HG02870 (cell line): ENCODE data around the gene PAX7.
"Not testable (repeated sequence)": the region's sequence is repeated elsewhere in the genome, so short reads cannot be mapped to it uniquely, and the experiment has no call there.

Experiments
- ATAC-seq: cut with Tn5 transposase; IDR thresholded peaks from one replicate; pipeline ENCODE4 v1.9.1; 2021; ENCODE audit warnings: mild to moderate bottlenecking, moderate library complexity; ENCODE audit not compliant: unreplicated experiment

PAX7 gene

GRCh38 chr1:18748435-18748834 is 117.8 kb downstream of the PAX7 start:
- ATAC-seq = no peak

DNA sequence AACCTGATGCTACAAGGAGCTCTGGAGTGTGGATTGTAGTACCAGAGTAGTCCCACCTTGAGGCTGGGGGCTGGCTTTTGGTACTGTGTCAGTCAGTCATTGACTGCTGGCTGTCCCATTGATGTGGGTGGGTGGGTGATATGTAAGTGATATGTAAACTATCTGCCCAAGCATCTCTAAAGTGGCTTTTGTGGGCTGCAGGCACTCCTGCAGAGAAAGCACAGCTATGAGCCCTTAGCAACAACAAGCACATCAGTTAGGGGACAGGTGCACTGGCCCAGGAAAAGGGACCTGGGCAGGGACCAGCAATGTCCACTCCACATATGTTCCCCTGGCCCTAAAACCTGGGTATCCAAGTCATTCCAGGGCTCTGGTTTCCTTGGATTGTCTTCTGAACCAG is 118.9 kb downstream of the PAX7 start:
- ATAC-seq = no peak

- no peak for ATAC-seq
Measured at GRCh38 chr1:18750600-18750999, 120.0 kb downstream of the PAX7 start.

GRCh38 chr1:18751425-18751824 is 120.8 kb downstream of the PAX7 start:
- ATAC-seq = no peak

DNA sequence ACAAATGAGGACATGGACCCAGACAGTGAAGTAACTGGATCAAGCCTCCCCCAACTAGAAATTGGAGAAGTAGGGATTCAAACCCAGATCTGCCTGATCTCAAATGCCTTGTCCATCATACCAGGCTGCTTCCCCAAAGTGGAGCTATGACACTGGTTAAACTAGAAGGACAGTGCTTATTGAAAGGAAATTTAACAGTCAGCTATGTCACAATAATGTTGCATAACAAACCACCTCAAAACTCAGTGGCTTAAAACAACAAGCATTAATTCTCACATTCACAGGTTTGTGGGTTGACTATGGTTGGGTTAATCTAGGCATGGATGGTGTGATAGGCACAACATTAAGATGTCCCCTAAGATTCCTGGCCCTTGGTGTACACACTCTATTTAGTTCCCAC is 121.8 kb downstream of the PAX7 start:
- no peak for ATAC-seq

DNA sequence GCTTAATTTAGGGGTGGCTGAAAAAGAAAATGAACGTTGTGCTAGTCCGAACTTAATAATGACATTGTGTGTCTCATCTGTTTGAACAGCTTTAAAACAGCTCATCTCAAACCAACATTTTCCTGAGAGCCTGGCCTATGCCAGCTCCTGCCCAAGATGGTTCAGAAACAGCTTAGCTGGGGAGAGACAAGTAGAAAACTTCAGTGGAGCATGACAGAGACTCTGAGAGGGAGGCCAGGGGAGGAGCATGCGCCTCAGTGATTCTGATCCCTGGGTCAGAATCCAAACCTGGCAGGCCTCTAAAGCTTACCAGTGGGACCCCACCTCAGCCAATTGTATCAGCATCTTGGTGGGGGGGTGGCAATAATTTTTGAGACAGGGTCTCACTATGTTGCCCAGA is 129.5 kb downstream of the PAX7 start:
- ATAC-seq = no peak

DNA sequence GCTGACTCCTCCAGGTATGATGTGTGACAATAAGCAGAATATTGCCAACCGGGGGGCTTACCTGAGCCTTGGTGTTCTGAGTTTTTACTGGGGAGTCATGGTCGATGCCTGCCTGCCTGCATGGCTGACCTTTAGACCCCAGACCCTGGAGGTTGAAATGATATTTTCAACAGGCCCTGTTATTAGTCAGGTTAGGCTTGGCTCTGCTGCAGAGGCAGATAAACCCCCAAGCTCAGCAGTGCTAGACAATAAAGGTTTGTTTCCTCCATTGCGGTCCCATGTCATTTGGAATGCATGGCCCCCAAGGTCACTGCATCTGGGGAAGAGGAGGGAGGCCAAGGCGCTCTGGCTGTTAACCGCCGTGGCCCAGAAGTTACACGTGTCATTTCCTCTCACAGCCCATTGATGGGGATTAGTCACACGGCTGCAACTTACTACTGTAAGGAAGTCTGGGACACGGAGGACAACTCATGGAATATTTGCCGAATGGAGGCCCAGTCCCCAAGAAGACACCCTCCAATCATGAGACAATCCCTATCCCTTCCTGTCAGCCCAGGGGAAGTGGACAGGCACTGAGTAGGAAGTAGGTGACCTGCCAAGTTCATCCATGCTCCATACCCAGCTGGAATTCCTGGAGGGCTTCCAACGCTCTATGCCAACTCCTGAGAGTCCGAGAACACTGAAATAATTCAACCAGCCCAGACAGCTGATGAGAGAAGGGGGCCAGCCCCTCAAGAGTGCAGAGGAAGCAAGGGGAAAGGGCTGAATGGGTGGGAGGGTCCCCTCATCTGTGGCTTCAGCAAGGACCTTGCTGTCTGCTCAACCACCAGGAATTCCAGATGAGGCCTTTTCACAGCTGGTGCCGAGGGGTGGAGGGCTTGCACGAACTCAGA is 131.5 kb downstream of the PAX7 start:
- ATAC-seq = no peak

- no peak for ATAC-seq
Measured at GRCh38 chr1:18764362-18764761, 133.7 kb downstream of the PAX7 start.

- no peak for ATAC-seq
Measured at GRCh38 chr1:18765725-18766124, 135.1 kb downstream of the PAX7 start.

- no peak for ATAC-seq
Measured at GRCh38 chr1:18766328-18766727, 135.7 kb downstream of the PAX7 start.

DNA sequence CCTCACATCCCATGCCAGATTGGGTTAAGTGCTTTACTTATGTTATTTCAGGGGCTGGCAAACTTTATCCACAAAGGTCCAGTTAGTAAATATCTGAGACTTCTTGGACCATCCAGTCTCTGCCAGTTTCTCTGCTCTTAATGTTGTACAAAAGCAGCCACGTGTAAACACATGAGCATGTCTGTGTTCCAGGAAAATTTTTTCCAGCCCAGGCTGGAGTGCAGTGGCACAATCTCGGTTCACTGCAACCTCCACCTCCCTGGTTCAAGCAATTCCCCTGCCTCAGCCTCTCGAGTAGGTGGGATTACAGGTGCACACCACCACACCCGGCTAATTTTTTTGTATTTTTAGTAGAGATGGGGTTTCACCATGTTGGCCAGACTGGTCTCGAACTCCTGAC is 136.9 kb downstream of the PAX7 start:
- not testable (repeated sequence) for ATAC-seq

GRCh38 chr1:18768086-18768485 is 137.4 kb downstream of the PAX7 start:
- no peak for ATAC-seq

GRCh38 chr1:18769140-18769539 is 138.5 kb downstream of the PAX7 start:
- no peak for ATAC-seq

DNA sequence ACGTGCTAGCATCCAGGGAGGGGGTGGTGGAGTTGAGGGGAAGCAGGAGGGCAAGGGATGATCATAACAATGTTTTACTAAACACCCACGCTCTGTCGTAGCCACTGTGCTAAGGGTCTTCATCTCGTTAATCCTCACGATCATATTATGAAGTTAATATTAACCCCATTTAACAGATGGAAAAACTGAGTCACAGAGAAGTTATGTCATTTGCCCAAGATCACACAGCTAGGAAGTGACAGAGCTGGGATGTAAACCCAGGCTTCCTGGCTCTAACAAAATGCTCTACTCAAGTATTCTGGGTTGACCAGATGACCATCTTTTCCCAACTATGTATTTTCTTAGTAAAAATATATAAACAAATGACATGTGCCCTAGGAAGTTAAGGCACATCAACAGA is 140.2 kb downstream of the PAX7 start:
- ATAC-seq = no peak

- ATAC-seq = no peak
Measured at GRCh38 chr1:18773753-18774152, 143.1 kb downstream of the PAX7 start.

- no peak for ATAC-seq
Measured at GRCh38 chr1:18775341-18775740, 144.7 kb downstream of the PAX7 start.

- ATAC-seq = no peak
Measured at GRCh38 chr1:18776777-18777176, 146.1 kb downstream of the PAX7 start.

- ATAC-seq = no peak
Measured at GRCh38 chr1:18778437-18778836, 147.8 kb downstream of the PAX7 start.

DNA sequence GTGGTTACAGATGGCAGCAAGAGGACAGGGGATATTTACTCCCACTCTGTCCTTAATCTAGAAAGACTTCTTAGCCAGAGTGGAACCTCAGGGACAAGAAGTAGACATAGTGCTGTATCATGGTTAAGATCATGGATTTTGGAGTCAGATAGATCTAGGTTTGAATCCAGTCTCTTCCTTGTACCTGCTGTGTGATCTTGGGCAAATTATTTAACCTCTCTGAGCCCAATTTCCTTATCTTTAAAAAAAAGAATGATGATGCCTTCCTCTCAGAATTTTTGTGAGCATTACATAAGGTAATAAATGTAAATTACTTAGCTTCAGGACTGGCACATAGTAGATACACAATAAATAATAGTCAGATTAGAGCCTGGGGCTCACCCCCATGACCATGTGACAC is 150.4 kb downstream of the PAX7 start:
- ATAC-seq = no peak

- no peak for ATAC-seq
Measured at GRCh38 chr1:18783705-18784481, 153.2 kb downstream of the PAX7 start.

DNA sequence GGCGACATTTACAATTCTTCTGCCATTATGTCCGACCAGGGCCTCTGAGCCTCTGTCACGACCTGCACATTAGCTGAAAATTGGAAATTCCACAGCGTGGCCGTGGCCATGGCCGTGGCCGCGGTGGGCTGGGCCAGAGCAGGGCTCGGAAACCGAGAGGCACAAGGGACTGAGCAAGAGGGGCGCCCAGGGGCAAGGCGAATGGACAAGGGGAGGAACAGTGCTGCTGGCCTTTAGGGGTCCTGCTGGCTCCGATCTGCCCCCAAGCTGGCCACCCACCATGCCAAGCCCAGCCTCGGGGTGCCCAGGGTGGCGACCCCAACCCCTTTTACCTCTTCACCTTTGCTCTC is 153.8 kb downstream of the PAX7 start:
- no peak for ATAC-seq

GRCh38 chr1:18786149-18786548 is 155.5 kb downstream of the PAX7 start:
- ATAC-seq = no peak
